GM18951 (cell line): ENCODE results near the gene ZNF543.
"Not testable (repeated sequence)": the region's sequence is repeated elsewhere in the genome, so short reads cannot be mapped to it uniquely, and the experiment has no call there.

ENCODE experiments used
- POLR2A ChIP-seq: IDR thresholded peaks from 4 replicates; pipeline ENCODE4 v1.6.1; 2011; ENCODE audit warnings: mild to moderate bottlenecking; ENCODE audit not compliant: insufficient read length, insufficient read depth; ENCODE audit errors: extremely low read depth
- in situ Hi-C: fragments of 300-500 bp; cut with MboI; formaldehyde crosslinking; loops from one replicate; pipeline ENCODE4 v1.12.0; 2022; ENCODE audit warnings: low sequenced_read_pairs, mixed read lengths, inconsistent platforms; ENCODE audit not compliant: unreplicated experiment

The ZNF543 gene

GRCh38 chr19:57320180-57321084 lies at the start of gene ZNF543:
Gene ZNF543 (plus strand): TSS chr19:57320472. CDS start chr19:57320854, 382 bp downstream.
- TF ChIP-seq POLR2A = peak; percentile 82
- in situ Hi-C loops = no loop called here

DNA sequence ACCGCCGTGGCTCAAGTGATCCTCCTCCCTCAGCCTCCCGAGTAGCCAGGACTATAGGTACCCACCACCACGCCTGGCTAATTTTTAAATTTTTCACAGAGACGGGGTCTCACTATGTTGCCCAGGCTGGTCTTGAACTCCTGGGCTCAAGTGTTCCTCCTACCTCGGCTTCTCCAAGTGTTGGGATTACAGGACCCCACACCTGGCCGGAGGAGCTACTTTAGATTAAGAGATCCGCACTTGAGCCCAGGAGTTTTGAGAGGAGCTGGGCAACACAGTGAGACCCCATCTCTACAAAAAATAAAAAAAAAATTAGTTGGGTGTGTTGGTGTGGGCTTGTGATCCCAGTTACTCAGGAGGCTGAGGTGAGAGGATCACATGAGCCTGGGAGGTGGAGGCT lies 49.0 kb upstream of the ZNF543 start:
- in situ Hi-C loops = no loop called here

DNA sequence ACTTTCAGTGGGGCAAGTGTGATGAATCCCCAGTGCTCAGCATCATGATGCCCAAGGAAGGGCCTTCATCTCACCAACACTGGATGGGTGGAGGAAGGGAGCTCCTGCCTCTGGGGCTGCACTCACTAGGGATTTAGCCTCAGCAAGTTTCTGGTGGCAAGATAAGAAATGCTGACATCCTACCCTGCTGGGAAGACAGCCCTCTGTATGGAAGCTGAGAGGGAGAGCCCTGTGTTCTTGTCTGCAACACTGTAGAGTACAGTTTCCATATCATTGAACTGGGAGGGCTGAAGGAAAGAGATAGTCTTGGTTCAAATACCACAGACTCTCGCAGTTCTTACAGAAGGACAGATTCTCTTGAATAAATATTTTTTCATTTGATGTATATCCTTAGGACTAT lies 47.3 kb upstream of the ZNF543 start:
- in situ Hi-C loops = no loop called here
- no peak for TF ChIP-seq POLR2A

More for the DNA sequence above, 49.0 kb upstream of the ZNF543 start:
- TF ChIP-seq POLR2A = no peak

GRCh38 chr19:57276430-57276829 lies 43.8 kb upstream of the ZNF543 start:
- in situ Hi-C loops = no loop called here
- no peak for TF ChIP-seq POLR2A

GRCh38 chr19:57278481-57278880 lies 41.8 kb upstream of the ZNF543 start:
- in situ Hi-C loops = not testable (repeated sequence)

DNA sequence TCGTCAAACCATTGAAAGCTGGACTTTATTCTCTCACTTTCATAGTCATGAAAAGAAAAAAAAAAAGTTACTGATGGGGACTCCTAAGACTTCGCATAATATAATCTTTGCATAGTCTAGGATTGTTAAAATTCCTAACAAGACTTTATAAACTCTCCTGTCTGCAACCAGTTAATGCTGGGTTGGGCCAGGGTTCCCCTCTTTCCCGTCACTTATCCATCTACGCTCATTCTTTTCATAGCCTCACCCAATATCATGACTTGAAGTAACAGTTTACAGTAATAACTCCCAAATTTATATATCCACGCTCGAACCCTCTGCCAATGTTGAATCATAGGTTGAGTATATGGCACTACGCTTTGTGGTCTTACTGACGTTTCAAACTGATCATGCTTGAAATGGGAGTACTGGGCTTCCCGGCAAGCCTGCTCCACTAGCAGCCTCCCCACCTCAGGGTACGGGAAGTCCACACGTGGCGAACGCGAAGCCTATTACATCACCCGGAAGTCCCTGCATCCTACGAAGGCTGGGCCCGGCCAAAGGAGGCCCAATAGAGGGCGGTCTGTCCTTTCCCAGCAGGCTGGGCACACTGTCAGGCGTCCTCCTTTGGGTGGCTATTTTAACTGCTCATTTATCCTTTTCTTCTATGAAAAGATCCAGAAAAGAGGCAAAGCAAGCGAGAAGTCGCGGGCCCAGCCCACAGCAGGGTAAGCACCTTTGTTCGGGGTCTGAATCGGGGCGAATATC lies 40.7 kb upstream of the ZNF543 start:
- peak; percentile 59 for TF ChIP-seq POLR2A
- in situ Hi-C loops = no loop called here

GRCh38 chr19:57280165-57280961 lies 39.9 kb upstream of the ZNF543 start, which contains the start of gene ZNF460:
Gene ZNF460 (plus strand): TSS chr19:57280485. CDS start chr19:57280807, 322 bp downstream.
- in situ Hi-C loops = no loop called here
- peak; percentile 60 for TF ChIP-seq POLR2A

DNA sequence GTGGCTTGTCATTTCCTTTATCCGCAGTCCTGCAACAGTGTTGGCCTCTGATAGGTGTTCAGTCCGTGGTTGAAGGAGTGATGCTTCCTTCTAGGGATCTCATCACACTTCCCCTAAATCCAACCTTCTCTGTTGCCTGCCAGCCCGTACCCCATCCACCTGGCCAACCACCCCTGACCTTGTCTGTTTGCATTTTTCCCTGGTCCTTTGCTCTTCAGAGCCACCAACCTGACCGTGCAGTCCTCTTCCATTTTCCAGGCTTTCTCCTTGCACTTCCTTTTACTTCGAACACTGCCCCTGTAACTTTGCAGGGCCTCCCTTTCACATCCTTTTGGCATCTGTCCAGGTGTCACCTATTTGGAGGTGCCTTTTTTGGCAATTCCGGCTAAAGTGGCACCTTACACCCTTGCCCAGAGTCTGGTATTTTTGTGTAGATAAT lies 39.3 kb upstream of the ZNF543 start:
- in situ Hi-C loops = no loop called here
- no peak for TF ChIP-seq POLR2A

- no peak for TF ChIP-seq POLR2A
- in situ Hi-C loops = no loop called here
Measured at GRCh38 chr19:57282011-57282643, 38.1 kb upstream of the ZNF543 start.

DNA sequence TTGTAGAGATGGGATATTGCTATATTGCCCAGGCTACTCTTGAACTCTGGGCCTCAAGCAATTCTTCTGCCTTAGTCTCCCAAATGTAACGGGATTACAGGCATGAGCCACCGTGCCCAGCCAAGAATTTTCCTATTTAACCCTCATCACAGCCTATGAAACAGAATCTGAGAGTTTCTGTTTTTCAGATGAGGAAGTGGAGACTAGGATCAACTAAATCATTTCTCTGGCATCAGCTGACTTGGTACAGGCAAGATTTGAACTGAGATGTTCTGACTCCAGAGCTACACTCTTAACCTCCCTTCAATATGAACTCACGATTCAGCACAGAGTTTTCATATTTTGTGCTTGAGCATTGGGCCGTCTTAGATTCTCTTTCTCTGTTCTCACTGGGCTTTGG lies 31.9 kb upstream of the ZNF543 start:
- in situ Hi-C loops = no loop called here
- no peak for TF ChIP-seq POLR2A

GRCh38 chr19:57290970-57291369 lies 29.3 kb upstream of the ZNF543 start:
- in situ Hi-C loops = no loop called here
- TF ChIP-seq POLR2A = no peak

GRCh38 chr19:57292547-57292946 lies 27.7 kb upstream of the ZNF543 start:
- no peak for TF ChIP-seq POLR2A
- in situ Hi-C loops = no loop called here
